HS-27A (cell line): Measurements from ENCODE around the gene ERICH2.

ENCODE experiments used
- DNase-seq: peaks from one replicate; pipeline ENCODE4 v3.0.0-alpha.2; 2012; ENCODE audit warnings: low read depth, missing footprints

Gene ERICH2

GRCh38 chr2:170817093-170818035, 47.2 kb downstream of the ERICH2 start:
- no peak for DNase-seq

GRCh38 chr2:170818036-170818751, 48.0 kb downstream of the ERICH2 start:
- DNase-seq, result no peak

GRCh38 chr2:170818752-170819470, 48.7 kb downstream of the ERICH2 start:
- DNase-seq, result no peak

GRCh38 chr2:170819680-170820664, 49.8 kb downstream of the ERICH2 start:
- DNase-seq, result no peak

- no peak for DNase-seq
Observed at GRCh38 chr2:170820757-170821530, 50.8 kb downstream of the ERICH2 start.

GRCh38 chr2:170821531-170822289, 51.5 kb downstream of the ERICH2 start:
- DNase-seq, result no peak

GRCh38 chr2:170822290-170823087, 52.3 kb downstream of the ERICH2 start:
- DNase-seq, result no peak

- no peak for DNase-seq
Observed at GRCh38 chr2:170823088-170823897, 53.1 kb downstream of the ERICH2 start.

GRCh38 chr2:170823898-170824215, 53.7 kb downstream of the ERICH2 start:
- DNase-seq, result no peak

GRCh38 chr2:170824526-170825015, 54.4 kb downstream of the ERICH2 start:
- DNase-seq, result no peak

- no peak for DNase-seq
Observed at GRCh38 chr2:170827841-170828532, 57.8 kb downstream of the ERICH2 start.

GRCh38 chr2:170828533-170828916, 58.3 kb downstream of the ERICH2 start:
- DNase-seq, result no peak

GRCh38 chr2:170829036-170829435, 58.9 kb downstream of the ERICH2 start:
- DNase-seq, result no peak

GRCh38 chr2:170830166-170830565, 60.0 kb downstream of the ERICH2 start:
- no peak for DNase-seq

GRCh38 chr2:170831115-170831514, 60.9 kb downstream of the ERICH2 start:
- no peak for DNase-seq

- DNase-seq, result no peak
Observed at GRCh38 chr2:170836027-170836426, 65.8 kb downstream of the ERICH2 start.

GRCh38 chr2:170840717-170841210, 70.6 kb downstream of the ERICH2 start:
- DNase-seq, result no peak
